SIG-M5 treated with dmso at 0.1 percent for 504 hours (cell line): Measurements from ENCODE around the gene BMERB1.
A peak's percentile ranks its signal among the peaks of the same experiment; 100 is the strongest.
"Not testable (repeated sequence)": the region's sequence is repeated elsewhere in the genome, so short reads cannot be mapped to it uniquely, and the experiment has no call there.

Source experiments
- DNase-seq: peaks from one replicate; lab custom pipeline; 2025; ENCODE audit not compliant: unreplicated experiment; lab: John Stamatoyannopoulos, UW

The BMERB1 gene

GRCh38 chr16:15548482-15548891 lies 114.1 kb downstream of the BMERB1 start:
- DNase-seq, result no peak

DNA sequence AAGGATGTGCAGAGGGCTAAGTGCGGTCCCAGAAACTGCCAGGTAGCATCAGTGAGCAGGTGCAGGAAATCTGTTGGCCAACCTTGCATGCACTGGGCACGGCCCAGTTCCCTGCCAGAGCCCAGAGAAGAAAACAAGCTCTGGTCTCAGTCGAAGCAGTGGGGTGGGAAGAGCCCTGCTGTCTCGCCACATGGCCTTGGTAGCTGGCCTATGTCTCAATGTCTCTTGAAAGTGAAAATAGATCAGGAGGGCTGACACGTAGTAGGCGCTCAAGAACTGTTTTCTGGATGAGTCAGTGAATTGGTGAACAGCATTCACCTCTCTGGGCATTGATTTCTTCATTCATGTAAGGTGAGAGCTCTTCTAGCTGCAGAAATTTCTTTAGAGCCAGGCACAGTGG lies 118.1 kb downstream of the BMERB1 start:
- no peak for DNase-seq

GRCh38 chr16:15553313-15554088 lies 119.1 kb downstream of the BMERB1 start:
- DNase-seq, result no peak

GRCh38 chr16:15556130-15556529 lies 121.7 kb downstream of the BMERB1 start:
- DNase-seq, result no peak

- DNase-seq, result no peak
Observed at GRCh38 chr16:15557258-15557657, 122.9 kb downstream of the BMERB1 start.

- no peak for DNase-seq
Observed at GRCh38 chr16:15559176-15559575, 124.8 kb downstream of the BMERB1 start.

DNA sequence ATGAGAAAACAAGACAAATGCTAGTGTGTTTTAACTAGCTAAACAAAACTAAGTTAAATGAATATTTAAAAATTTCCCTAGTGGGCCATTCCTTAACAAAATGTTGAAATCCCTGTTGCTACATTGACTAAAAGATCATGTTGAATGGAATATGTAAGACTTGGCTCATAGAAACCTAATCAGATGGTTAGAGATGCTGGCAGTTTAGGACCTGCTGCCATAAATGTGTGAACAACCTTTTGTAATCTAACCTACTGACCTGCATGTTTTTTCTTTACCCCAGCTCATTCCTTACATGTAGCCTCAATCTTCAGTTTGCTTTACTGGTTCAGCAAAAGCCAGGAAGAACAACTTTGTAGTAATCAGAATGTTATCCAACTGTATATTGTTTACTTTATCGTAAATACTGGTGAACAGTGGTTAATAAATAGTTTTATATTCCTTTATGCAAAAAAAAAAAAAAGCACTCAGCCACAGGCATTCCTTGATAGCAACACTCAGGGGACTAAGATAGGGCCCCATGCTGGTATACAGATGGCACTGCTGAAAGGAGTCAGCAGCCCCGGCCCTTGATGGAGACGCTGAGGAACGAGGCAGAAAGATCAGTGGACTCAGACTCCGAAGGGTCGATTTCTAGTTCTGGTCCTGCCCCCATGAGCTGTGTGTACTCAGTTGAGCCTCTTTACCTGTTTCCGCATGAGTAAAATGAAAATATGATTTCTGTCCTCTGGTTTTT lies 130.4 kb downstream of the BMERB1 start:
- no peak for DNase-seq

DNA sequence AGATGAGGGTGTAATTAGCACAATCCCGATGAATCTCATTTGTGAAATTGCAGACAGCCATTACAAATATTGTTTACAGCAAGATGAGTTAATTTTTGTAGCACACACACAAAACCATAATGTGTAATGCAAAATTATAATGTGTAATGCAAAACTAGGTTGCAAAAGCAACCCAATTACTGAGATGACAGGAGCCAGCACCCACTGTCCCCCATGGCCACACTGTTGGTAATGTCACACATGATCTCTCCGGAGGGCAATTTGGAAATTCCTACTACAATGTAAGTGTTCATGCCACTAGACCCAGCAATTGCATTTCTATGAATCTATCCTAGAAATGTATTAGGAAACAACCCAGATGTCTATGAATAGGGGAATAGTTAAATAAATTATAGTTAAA lies 131.7 kb downstream of the BMERB1 start:
- DNase-seq, result no peak

DNA sequence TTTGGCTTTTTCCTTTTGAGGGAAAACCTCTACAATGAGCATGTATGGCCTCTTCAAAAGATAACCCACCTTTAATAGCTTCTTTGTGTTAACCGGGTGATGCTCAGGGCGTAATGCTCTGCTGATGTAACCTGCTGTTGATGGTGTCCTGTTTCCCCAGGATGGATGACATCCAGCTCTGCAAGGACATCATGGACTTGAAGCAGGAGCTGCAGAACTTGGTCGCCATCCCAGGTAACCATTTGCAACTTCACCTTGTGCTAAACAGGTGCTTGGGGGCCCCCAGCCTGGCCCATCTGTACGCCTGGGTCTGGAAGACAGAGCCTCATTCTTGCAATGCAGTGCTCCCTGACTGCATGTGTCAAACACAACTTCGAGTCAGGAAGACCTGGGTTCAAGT lies 133.4 kb downstream of the BMERB1 start:
- no peak for DNase-seq

- not testable (repeated sequence) for DNase-seq
Observed at GRCh38 chr16:15570666-15571065, 136.3 kb downstream of the BMERB1 start.

- DNase-seq, result no peak
Observed at GRCh38 chr16:15571557-15571956, 137.2 kb downstream of the BMERB1 start.

GRCh38 chr16:15572329-15573001 lies 138.1 kb downstream of the BMERB1 start:
- peak; percentile 58 for DNase-seq

DNA sequence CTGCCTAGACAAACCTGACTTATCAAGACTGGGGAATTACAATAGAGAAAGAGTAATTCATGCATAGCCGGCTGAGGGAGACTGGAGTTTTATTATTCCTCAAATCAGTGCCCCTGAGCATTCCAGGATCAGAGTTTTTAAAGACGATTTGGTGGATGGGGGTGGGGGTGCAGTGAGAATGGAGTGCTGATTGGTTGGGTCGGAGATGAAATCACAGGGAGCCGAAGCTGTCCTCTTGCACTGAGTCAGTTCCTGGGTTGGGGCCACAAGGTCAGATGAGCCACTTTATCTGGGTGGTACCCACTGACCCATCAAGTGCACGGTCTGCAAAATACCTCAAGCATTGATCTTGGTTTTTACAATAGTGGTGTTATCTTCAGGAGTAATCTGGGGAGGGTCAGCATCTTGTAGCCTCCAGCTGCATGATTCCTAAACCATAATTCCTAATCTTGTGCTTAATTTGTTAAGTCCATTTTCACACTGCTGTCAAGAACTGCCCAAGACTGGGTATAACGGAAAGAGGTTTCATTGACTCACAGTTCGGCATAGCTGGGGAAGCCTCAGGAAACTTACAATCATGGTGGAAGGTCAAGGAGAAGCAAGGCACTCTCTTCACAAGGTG lies 139.0 kb downstream of the BMERB1 start:
- no peak for DNase-seq

DNA sequence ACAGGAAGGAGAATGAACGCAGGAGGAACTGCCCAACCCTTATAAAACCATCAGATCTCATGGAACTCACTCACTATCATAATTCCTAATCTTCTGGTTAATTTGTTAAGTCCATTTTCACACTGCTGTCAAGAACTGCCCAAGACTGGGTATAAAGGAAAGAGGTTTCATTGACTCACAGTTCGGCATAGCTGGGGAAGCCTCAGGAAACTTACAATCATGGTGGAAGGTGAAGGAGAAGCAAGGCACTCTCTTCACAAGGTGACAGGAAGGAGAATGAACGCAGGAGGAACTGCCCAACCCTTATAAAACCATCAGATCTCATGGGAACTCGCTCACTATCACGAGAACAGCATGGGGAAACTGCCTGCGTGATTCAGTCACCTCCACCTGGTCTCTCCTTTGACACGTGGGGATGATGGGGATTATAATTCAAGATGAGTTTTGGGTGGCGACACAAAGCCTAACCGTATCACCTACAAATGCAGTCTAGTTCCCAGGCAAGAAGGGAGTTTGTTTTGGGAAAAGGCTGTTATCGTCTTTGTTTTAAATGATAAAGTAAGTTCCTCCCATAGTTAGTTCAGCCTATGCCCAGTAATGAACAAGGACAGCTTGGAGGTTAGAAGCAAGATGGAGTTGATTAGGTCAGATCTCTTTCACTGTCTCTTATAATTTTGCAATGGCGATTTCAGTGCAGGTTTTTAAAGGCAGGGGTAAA lies 139.7 kb downstream of the BMERB1 start:
- not testable (repeated sequence) for DNase-seq

- no peak for DNase-seq
Observed at GRCh38 chr16:15574614-15574948, 140.2 kb downstream of the BMERB1 start.

DNA sequence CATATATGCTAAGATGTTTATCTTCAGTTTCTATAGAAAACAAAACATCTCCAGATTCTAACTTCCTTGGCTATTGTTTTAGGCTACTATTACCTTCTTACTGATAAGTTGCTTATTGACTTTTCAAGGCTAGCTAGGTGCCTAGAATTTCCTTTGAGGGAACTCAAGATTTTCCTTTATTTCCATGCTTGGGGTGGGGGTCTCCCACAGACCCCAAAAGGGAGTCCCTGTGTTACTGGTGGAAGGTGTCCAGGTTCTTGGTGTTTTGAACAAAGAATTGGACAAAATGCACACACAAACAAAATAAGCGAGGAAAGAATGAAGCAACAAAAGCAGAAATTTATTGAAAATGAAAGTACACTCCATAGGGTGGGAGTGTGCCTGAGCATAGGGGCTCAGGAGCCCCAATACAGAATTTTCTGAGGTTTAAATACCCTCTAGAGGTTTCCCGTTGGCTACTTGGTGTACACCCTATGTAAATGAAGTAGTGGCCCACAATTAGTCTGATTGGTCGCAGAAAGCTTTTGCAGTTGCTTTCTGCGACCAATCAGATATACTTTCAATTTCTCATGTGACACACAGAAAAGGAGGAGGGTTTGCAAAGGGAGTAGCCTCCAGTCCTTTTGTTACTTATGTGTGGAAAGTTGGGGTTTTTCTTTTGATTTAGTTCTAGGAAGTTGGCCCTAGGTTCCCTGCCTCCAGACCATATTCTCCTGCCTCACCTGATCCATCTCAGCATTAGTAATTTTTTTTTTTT lies 141.1 kb downstream of the BMERB1 start:
- DNase-seq, result no peak

DNA sequence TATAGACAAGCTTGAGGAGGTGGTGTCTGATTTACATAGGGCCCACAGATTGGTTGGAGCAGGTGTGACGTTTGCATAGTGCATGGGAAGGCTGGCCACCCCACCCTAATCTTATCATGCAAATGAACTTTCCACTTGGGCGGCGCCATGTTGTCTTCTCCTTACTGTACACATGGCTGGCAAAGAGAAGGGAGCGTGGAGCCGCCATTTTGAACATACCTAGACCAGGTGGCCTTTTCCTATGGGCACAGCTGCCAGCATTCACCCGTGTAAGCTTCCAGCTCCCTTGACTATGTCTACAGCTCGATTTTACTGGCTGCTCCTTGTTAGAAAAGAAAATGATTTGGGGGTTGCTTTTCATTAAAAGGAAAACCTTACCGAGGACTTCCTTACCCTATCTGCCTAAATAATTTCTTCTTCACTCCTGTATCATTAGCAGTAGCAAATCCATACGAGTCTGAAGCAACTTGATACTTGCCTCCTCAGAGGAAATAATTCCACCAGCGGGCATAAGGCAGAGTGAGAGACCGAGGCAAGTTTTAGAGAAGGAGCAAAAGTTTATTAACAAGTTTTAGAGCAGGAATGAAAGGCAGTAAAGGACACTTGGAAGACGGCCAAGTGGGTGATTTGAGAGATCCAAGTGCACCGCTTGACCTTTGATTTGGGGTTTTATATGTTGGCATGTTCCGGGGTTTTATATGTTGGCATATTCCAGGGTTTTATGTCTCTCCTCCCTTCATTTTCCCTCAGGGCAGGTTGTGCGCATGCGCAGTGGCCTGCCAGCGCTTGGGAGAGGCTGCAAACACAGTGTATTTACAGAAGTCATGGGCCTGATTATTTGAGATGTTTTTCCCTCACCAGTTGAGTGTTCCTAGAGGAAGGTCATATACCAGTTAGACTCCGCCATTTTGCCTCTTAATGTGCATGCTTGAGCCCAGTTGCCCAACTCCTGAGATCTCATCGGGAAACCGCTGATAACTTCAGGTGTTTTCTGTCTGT lies 142.9 kb downstream of the BMERB1 start:
- no peak for DNase-seq

DNA sequence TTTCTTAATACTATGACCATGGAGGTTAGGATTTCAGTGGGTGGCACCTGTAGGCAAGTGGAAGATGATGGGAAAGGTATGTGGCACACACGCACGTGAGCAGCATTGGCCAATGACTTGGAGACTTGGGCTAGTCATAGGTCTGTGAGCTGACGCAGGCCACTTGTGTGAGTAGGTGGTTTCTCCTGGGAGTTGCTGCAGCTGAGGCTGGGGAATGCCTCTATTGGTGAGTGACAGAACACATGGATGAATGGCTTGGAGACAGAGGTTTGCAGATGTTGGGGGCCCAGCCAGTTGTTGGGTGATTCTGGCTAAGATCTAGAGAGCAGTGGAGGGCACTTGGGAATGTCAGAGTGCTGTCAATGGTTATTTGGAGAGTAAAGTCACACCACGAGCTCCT lies 144.4 kb downstream of the BMERB1 start:
- DNase-seq, result no peak
